ENCODE data around the gene MAP4. TPM values are rescaled to one million over a fixed set of nuclear protein-coding genes. Genes with fewer than 3 reads are reported as not detected.

Gene MAP4
- total and polyA plus RNA-seq, 4 donors: 16.6 to 41.4 (median 30.8) TPM

GRCh38 chr3:48013288-48013980, 2.8 kb downstream of the MAP4 start:
- TF ChIP-seq SP1 (IDR thresholded peaks at IDR 0.05): peak; percentile 58
- peak in 1 of 2 donors; percentile 16 for TF ChIP-seq RXRA (IDR thresholded peaks at IDR 0.05)
- TF ChIP-seq, protein P1, sequence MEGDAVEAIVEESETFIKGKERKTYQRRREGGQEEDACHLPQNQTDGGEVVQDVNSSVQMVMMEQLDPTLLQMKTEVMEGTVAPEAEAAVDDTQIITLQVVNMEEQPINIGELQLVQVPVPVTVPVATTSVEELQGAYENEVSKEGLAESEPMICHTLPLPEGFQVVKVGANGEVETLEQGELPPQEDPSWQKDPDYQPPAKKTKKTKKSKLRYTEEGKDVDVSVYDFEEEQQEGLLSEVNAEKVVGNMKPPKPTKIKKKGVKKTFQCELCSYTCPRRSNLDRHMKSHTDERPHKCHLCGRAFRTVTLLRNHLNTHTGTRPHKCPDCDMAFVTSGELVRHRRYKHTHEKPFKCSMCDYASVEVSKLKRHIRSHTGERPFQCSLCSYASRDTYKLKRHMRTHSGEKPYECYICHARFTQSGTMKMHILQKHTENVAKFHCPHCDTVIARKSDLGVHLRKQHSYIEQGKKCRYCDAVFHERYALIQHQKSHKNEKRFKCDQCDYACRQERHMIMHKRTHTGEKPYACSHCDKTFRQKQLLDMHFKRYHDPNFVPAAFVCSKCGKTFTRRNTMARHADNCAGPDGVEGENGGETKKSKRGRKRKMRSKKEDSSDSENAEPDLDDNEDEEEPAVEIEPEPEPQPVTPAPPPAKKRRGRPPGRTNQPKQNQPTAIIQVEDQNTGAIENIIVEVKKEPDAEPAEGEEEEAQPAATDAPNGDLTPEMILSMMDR (IDR thresholded peaks at IDR 0.05; ENCODE audit: low read depth, low read length, missing input control): no peak
- no peak for TF ChIP-seq GABPA (IDR thresholded peaks at IDR 0.05 in 1 of 2, conservative IDR thresholded peaks at IDR 0.05 in 1 of 2)
- TF ChIP-seq YY1 (IDR thresholded peaks at IDR 0.05): no peak
- no peak for TF ChIP-seq TAF1 (conservative IDR thresholded peaks at IDR 0.05)
- TF ChIP-seq FOXA1 (IDR thresholded peaks at IDR 0.05): no peak
- peak; percentile 12 for TF ChIP-seq NR2F2 (IDR thresholded peaks at IDR 0.05)
- peak in 1 of 2 donors; percentile 22 for TF ChIP-seq HNF4A (conservative IDR thresholded peaks at IDR 0.05)
- TF ChIP-seq RAD21 (IDR thresholded peaks at IDR 0.05): peak in 1 of 2 donors; percentile 30
- peak; percentile 63 to 70 for TF ChIP-seq JUND (IDR thresholded peaks at IDR 0.05)
- TF ChIP-seq REST (IDR thresholded peaks at IDR 0.05): no peak
- TF ChIP-seq, protein P2, sequence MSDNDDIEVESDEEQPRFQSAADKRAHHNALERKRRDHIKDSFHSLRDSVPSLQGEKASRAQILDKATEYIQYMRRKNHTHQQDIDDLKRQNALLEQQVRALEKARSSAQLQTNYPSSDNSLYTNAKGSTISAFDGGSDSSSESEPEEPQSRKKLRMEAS (IDR thresholded peaks at IDR 0.05): no peak
- no peak for TF ChIP-seq ATF3 (IDR thresholded peaks at IDR 0.05)
- TF ChIP-seq EGR1 (IDR thresholded peaks at IDR 0.05; ENCODE audit: low read depth in 2 of 2): no peak
- TF ChIP-seq HNF4G (IDR thresholded peaks at IDR 0.05): no peak
- TF ChIP-seq, protein P3, sequence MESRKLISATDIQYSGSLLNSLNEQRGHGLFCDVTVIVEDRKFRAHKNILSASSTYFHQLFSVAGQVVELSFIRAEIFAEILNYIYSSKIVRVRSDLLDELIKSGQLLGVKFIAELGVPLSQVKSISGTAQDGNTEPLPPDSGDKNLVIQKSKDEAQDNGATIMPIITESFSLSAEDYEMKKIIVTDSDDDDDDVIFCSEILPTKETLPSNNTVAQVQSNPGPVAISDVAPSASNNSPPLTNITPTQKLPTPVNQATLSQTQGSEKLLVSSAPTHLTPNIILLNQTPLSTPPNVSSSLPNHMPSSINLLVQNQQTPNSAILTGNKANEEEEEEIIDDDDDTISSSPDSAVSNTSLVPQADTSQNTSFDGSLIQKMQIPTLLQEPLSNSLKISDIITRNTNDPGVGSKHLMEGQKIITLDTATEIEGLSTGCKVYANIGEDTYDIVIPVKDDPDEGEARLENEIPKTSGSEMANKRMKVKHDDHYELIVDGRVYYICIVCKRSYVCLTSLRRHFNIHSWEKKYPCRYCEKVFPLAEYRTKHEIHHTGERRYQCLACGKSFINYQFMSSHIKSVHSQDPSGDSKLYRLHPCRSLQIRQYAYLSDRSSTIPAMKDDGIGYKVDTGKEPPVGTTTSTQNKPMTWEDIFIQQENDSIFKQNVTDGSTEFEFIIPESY (IDR thresholded peaks at IDR 0.05): no peak
- no peak for TF ChIP-seq FOXA2 (IDR thresholded peaks at IDR 0.05)
- Histone ChIP-seq H3K9me3 (ENCODE audit: control insufficient read depth in 4 of 4, low read length in 3 of 4) (no peaks in the 10 kb centered on the region), H3K27me3 (ENCODE audit: control insufficient read depth in 4 of 4, insufficient read depth in 4 of 4, low read length in 3 of 4) (no peaks in the 10 kb centered on the region), H3K27ac (ENCODE audit: low read depth in 1 of 2, low read length in 2 of 2) (peak overlapping the region; percentile 0 to 48), H3K36me3 (ENCODE audit: control insufficient read depth in 4 of 4, insufficient read depth in 3 of 4, low read depth in 1 of 4, low read length in 3 of 4) (no peaks in the 10 kb centered on the region), H3K4me3 (ENCODE audit: low read depth in 1 of 3, low read length in 3 of 3) (no peak overlapping the region), H3K4me1 (ENCODE audit: control insufficient read depth in 4 of 4, insufficient read depth in 4 of 4, low read length in 3 of 4) (peaks cover 2 to 44% (median 25%) of the 10 kb centered on the region in 4 donors), H3K9ac (ENCODE audit: low read depth in 1 of 2, low read length in 2 of 2) (peak overlapping the region in 1 of 2 donors; percentile 40)
- no peak for DNase-seq (ENCODE audit: low spot score)

Data from liver (tissue), 9 donors.